Dendritic cell treated with granulocyte-macrophage colony-stimulating factor and Interleukin-4, amounts not matched to agents 40 ng/mL and 50 ng/mL, for 4 days (primary cell): ENCODE data around the gene QSOX2.
A peak's percentile ranks its signal among the peaks of the same experiment; 100 is the strongest.
"Not testable (repeated sequence)": the region's sequence is repeated elsewhere in the genome, so short reads cannot be mapped to it uniquely, and the experiment has no call there.

ENCODE experiments used
- H3K27ac Mint-ChIP-seq: one replicate; pipeline ENCODE4 v1.8.0; 2022; ENCODE audit warnings: mild to moderate bottlenecking, mixed read lengths
- H3K27me3 Mint-ChIP-seq: one replicate; pipeline ENCODE4 v1.8.0; 2022; ENCODE audit warnings: mild to moderate bottlenecking, mixed read lengths
- H3K36me3 Mint-ChIP-seq: one replicate; pipeline ENCODE4 v1.8.0; 2022; ENCODE audit warnings: low read depth, mixed read lengths
- H3K4me1 Mint-ChIP-seq: one replicate; pipeline ENCODE4 v1.8.0; 2022; ENCODE audit warnings: low read depth, mixed read lengths
- H3K4me3 Mint-ChIP-seq: one replicate; pipeline ENCODE4 v1.8.0; 2022; ENCODE audit warnings: mild to moderate bottlenecking, moderate library complexity, mixed read lengths
- H3K9me3 Mint-ChIP-seq: one replicate; pipeline ENCODE4 v1.8.0; 2022; ENCODE audit warnings: mixed read lengths
- intact Hi-C: fragments of 100-400 bp; cut with micrococcal nuclease; formaldehyde crosslinking; loops from one replicate; pipeline ENCODE4 v1.15.0; 2022

QSOX2 gene

GRCh38 chr9:136244969-136245218 lies 718 bp downstream of the QSOX2 start:
- H3K27ac Mint-ChIP-seq, result peak overlapping the region; percentile 67
- peaks cover 46% of the 10 kb centered on the region for H3K4me1 Mint-ChIP-seq
- H3K27me3 Mint-ChIP-seq, result peaks cover 11% of the 10 kb centered on the region
- no peaks in the 10 kb centered on the region for H3K9me3 Mint-ChIP-seq
- intact Hi-C loops, result loop anchor here (1.0 kb wide), 2 partner anchors 13 to 22 kb away; no protein-coding TSS in a partner anchor
- no peaks in the 10 kb centered on the region for H3K36me3 Mint-ChIP-seq
- peak overlapping the region; percentile 79 for H3K4me3 Mint-ChIP-seq

GRCh38 chr9:136244122-136244968 lies 1.3 kb downstream of the QSOX2 start:
- Mint-ChIP-seq H3K9me3 (no peaks in the 10 kb centered on the region), H3K36me3 (no peaks in the 10 kb centered on the region), H3K4me3 (peak overlapping the region; percentile 79), H3K27me3 (peaks cover 11% of the 10 kb centered on the region), H3K4me1 (peaks cover 51% of the 10 kb centered on the region), H3K27ac (peak overlapping the region; percentile 67)
- intact Hi-C loops, result no loop called here

- Mint-ChIP-seq H3K27ac (no peak overlapping the region), H3K27me3 (peaks cover 12% of the 10 kb centered on the region), H3K9me3 (no peaks in the 10 kb centered on the region), H3K4me3 (no peak overlapping the region), H3K4me1 (peaks cover 59% of the 10 kb centered on the region), H3K36me3 (no peaks in the 10 kb centered on the region)
- intact Hi-C loops, result no loop called here
Observed at GRCh38 chr9:136243631-136244030, 2.0 kb downstream of the QSOX2 start.

- intact Hi-C loops, result no loop called here
- Mint-ChIP-seq H3K4me1 (peaks cover 65% of the 10 kb centered on the region), H3K36me3 (no peaks in the 10 kb centered on the region), H3K27me3 (peaks cover 12% of the 10 kb centered on the region), H3K27ac (no peak overlapping the region), H3K4me3 (no peak overlapping the region), H3K9me3 (no peaks in the 10 kb centered on the region)
Observed at GRCh38 chr9:136242918-136243525, 2.6 kb downstream of the QSOX2 start.

GRCh38 chr9:136242248-136242647 lies 3.4 kb downstream of the QSOX2 start:
- Mint-ChIP-seq H3K27me3 (peaks cover 8% of the 10 kb centered on the region), H3K4me1 (peaks cover 69% of the 10 kb centered on the region), H3K27ac (no peak overlapping the region), H3K9me3 (no peaks in the 10 kb centered on the region), H3K4me3 (no peak overlapping the region), H3K36me3 (peaks cover 5% of the 10 kb centered on the region)
- intact Hi-C loops, result no loop called here

- H3K4me1 Mint-ChIP-seq, result peaks cover 69% of the 10 kb centered on the region
- no peaks in the 10 kb centered on the region for H3K9me3 Mint-ChIP-seq
- H3K36me3 Mint-ChIP-seq, result peaks cover 7% of the 10 kb centered on the region
- peaks cover 1% of the 10 kb centered on the region for H3K27me3 Mint-ChIP-seq
- H3K4me3 Mint-ChIP-seq, result no peak overlapping the region
- H3K27ac Mint-ChIP-seq, result no peak overlapping the region
- intact Hi-C loops, result no loop called here
Observed at GRCh38 chr9:136241542-136241941, 4.1 kb downstream of the QSOX2 start.

- H3K36me3 Mint-ChIP-seq, result peaks cover 13% of the 10 kb centered on the region
- intact Hi-C loops, result no loop called here
- H3K27me3 Mint-ChIP-seq, result peaks cover 1% of the 10 kb centered on the region
- peaks cover 68% of the 10 kb centered on the region for H3K4me1 Mint-ChIP-seq
- no peak overlapping the region for H3K4me3 Mint-ChIP-seq
- H3K9me3 Mint-ChIP-seq, result no peaks in the 10 kb centered on the region
- H3K27ac Mint-ChIP-seq, result no peak overlapping the region
Observed at GRCh38 chr9:136240941-136241340, 4.7 kb downstream of the QSOX2 start.

GRCh38 chr9:136239983-136240330 lies 5.7 kb downstream of the QSOX2 start:
- peaks cover 67% of the 10 kb centered on the region for H3K4me1 Mint-ChIP-seq
- H3K27ac Mint-ChIP-seq, result peak overlapping the region; percentile 78
- intact Hi-C loops, result no loop called here
- H3K27me3 Mint-ChIP-seq, result peaks cover 1% of the 10 kb centered on the region
- H3K36me3 Mint-ChIP-seq, result peaks cover 22% of the 10 kb centered on the region
- no peak overlapping the region for H3K4me3 Mint-ChIP-seq
- no peaks in the 10 kb centered on the region for H3K9me3 Mint-ChIP-seq

- peaks cover 27% of the 10 kb centered on the region for H3K36me3 Mint-ChIP-seq
- intact Hi-C loops, result no loop called here
- peaks cover 1% of the 10 kb centered on the region for H3K27me3 Mint-ChIP-seq
- peak overlapping the region; percentile 78 for H3K27ac Mint-ChIP-seq
- no peaks in the 10 kb centered on the region for H3K9me3 Mint-ChIP-seq
- H3K4me3 Mint-ChIP-seq, result no peak overlapping the region
- H3K4me1 Mint-ChIP-seq, result peaks cover 67% of the 10 kb centered on the region
Observed at GRCh38 chr9:136239135-136239982, 6.3 kb downstream of the QSOX2 start.

- peaks cover 67% of the 10 kb centered on the region for H3K4me1 Mint-ChIP-seq
- no peak overlapping the region for H3K4me3 Mint-ChIP-seq
- intact Hi-C loops, result no loop called here
- peak overlapping the region; percentile 78 for H3K27ac Mint-ChIP-seq
- H3K36me3 Mint-ChIP-seq, result peaks cover 27% of the 10 kb centered on the region
- no peaks in the 10 kb centered on the region for H3K9me3 Mint-ChIP-seq
- peaks cover 3% of the 10 kb centered on the region for H3K27me3 Mint-ChIP-seq
Observed at GRCh38 chr9:136238342-136238732, 7.3 kb downstream of the QSOX2 start.

GRCh38 chr9:136237486-136238341 lies 7.9 kb downstream of the QSOX2 start:
- no peak overlapping the region for H3K4me3 Mint-ChIP-seq
- intact Hi-C loops, result no loop called here
- H3K36me3 Mint-ChIP-seq, result peaks cover 27% of the 10 kb centered on the region
- peaks cover 5% of the 10 kb centered on the region for H3K27me3 Mint-ChIP-seq
- H3K4me1 Mint-ChIP-seq, result peaks cover 67% of the 10 kb centered on the region
- peak overlapping the region; percentile 78 for H3K27ac Mint-ChIP-seq
- H3K9me3 Mint-ChIP-seq, result no peaks in the 10 kb centered on the region

- Mint-ChIP-seq H3K4me1 (peaks cover 75% of the 10 kb centered on the region), H3K36me3 (peaks cover 27% of the 10 kb centered on the region)
- H3K27me3 Mint-ChIP-seq, H3K4me3 Mint-ChIP-seq, intact Hi-C loops, H3K27ac Mint-ChIP-seq, H3K9me3 Mint-ChIP-seq: not testable (repeated sequence)
Observed at GRCh38 chr9:136236471-136237410, 8.9 kb downstream of the QSOX2 start.
